Esophagus squamous epithelium (tissue), 4 donors: Measurements from ENCODE around the gene TIAM2.

Experiments
- POLR2A ChIP-seq, 4 donors: fragments of 450-650 bp; IDR thresholded peaks; one replicate each; pipeline ENCODE4 v1.6.1; 2017; ENCODE audit warnings: antibody characterized with exemption in 4 of 4, mild to moderate bottlenecking in 4 of 4, moderate library complexity in 3 of 4
- TF ChIP-seq, protein P1 (sequence below), 6 experiments: fragments of 450-650 bp in 4 of 6; fragments of 200-600 bp in 2 of 6; sonication (generic) in 2 of 6; IDR thresholded peaks; one replicate each; pipeline ENCODE4 v1.5.1; 2016 to 2019; ENCODE audit warnings: antibody characterized with exemption in 6 of 6, mild to moderate bottlenecking in 4 of 6, moderate library complexity in 4 of 6

DNA sequence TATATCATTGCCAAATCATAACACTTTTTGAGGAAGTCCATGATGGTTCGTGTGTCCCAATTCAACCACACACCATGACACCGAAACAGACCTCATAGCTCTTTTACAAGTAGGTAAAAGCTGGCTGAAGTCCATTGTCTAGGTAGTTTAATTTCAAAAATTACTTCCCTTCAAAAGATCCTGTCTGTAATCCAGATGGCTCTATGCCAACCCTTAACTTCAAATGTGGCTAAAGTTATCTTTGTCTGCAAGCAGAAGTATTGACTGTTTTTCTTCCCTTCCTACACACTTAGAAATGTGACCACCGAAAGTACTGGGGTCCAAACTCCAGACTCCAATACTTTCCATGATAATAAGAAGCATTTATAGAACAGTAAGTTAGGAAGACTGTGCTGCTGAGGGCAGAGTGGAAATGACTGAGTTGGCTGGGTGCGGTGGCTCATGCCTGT, 8.3 kb upstream of the TIAM2 start:
- TF ChIP-seq, protein P1, sequence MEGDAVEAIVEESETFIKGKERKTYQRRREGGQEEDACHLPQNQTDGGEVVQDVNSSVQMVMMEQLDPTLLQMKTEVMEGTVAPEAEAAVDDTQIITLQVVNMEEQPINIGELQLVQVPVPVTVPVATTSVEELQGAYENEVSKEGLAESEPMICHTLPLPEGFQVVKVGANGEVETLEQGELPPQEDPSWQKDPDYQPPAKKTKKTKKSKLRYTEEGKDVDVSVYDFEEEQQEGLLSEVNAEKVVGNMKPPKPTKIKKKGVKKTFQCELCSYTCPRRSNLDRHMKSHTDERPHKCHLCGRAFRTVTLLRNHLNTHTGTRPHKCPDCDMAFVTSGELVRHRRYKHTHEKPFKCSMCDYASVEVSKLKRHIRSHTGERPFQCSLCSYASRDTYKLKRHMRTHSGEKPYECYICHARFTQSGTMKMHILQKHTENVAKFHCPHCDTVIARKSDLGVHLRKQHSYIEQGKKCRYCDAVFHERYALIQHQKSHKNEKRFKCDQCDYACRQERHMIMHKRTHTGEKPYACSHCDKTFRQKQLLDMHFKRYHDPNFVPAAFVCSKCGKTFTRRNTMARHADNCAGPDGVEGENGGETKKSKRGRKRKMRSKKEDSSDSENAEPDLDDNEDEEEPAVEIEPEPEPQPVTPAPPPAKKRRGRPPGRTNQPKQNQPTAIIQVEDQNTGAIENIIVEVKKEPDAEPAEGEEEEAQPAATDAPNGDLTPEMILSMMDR (IDR thresholded peaks at IDR 0.05), result no peak
- no peak for TF ChIP-seq POLR2A (IDR thresholded peaks at IDR 0.05)
